Measurements from ENCODE around the gene MYL6.
"Not testable (repeated sequence)": the region's sequence is repeated elsewhere in the genome, so short reads cannot be mapped to it uniquely, and the experiment has no call there.

MYL6 gene

GRCh38 chr12:56143870-56144269 lies 14.3 kb upstream of the MYL6 start:
- Mint-ChIP-seq H3K27ac (no peak overlapping the region), H3K36me3 (peaks cover 38 to 47% of the 10 kb centered on the region in 2 donors), H3K4me1 (peaks cover 17 to 19% of the 10 kb centered on the region in 2 donors), H3K4me3 (no peak overlapping the region), H3K27me3 (no peaks in the 10 kb centered on the region), H3K9me3 (no peaks in the 10 kb centered on the region)
- no peak for ATAC-seq (replicated peaks)
- no peak for DNase-seq

- peaks cover 31 to 37% of the 10 kb centered on the region in 2 donors for H3K36me3 Mint-ChIP-seq
Observed at GRCh38 chr12:56145217-56145616, 12.9 kb upstream of the MYL6 start.

GRCh38 chr12:56146492-56147460 lies 11.4 kb upstream of the MYL6 start:
- no peaks in the 10 kb centered on the region for H3K9me3 Mint-ChIP-seq
- no peaks in the 10 kb centered on the region for H3K27me3 Mint-ChIP-seq
- DNase-seq (no peak), ATAC-seq (replicated peaks) (no peak)
- peaks cover 24 to 30% of the 10 kb centered on the region in 2 donors for H3K4me1 Mint-ChIP-seq
- H3K36me3 Mint-ChIP-seq = peaks cover 22 to 25% of the 10 kb centered on the region in 2 donors
- H3K4me3 Mint-ChIP-seq = no peak overlapping the region
- no peak overlapping the region for H3K27ac Mint-ChIP-seq

More at GRCh38 chr12:56145217-56145616, 12.9 kb upstream of the MYL6 start:
- Mint-ChIP-seq H3K4me3 (no peak overlapping the region), H3K4me1 (peaks cover 19 to 21% of the 10 kb centered on the region in 2 donors), H3K9me3 (no peaks in the 10 kb centered on the region), H3K27me3 (no peaks in the 10 kb centered on the region), H3K27ac (no peak overlapping the region)
- no peak for DNase-seq
- no peak for ATAC-seq (replicated peaks)

- Mint-ChIP-seq H3K27me3 (no peaks in the 10 kb centered on the region), H3K27ac (peak overlapping the region; percentile 79), H3K4me1 (peaks cover 25 to 51% of the 10 kb centered on the region in 2 donors), H3K36me3 (peaks cover 8 to 9% of the 10 kb centered on the region in 2 donors), H3K4me3 (peak overlapping the region in 1 of 2 donors; percentile 36), H3K9me3 (no peaks in the 10 kb centered on the region)
- no peak for ATAC-seq (replicated peaks)
- no peak for DNase-seq
Observed at GRCh38 chr12:56150563-56150962, 7.6 kb upstream of the MYL6 start.

GRCh38 chr12:56151672-56152131 lies 6.5 kb upstream of the MYL6 start:
- peak; percentile 81 to 82 for ATAC-seq (replicated peaks)
- H3K27me3 Mint-ChIP-seq = no peaks in the 10 kb centered on the region
- no peaks in the 10 kb centered on the region for H3K9me3 Mint-ChIP-seq
- peak; percentile 64 for DNase-seq
- peaks cover 10 to 11% of the 10 kb centered on the region in 2 donors for H3K36me3 Mint-ChIP-seq
- peak overlapping the region; percentile 97 for H3K27ac Mint-ChIP-seq
- peaks cover 25 to 54% of the 10 kb centered on the region in 2 donors for H3K4me1 Mint-ChIP-seq
- H3K4me3 Mint-ChIP-seq = peak overlapping the region; percentile 92 to 97

- H3K27me3 Mint-ChIP-seq = no peaks in the 10 kb centered on the region
- H3K4me3 Mint-ChIP-seq = peak within 1 kb of the TSS; percentile 92 to 97
- DNase-seq = peak; percentile 88
- peak; percentile 90 to 92 for ATAC-seq (replicated peaks)
- H3K4me1 Mint-ChIP-seq = peaks cover 25 to 57% of the 10 kb centered on the region in 2 donors
- H3K27ac Mint-ChIP-seq = peak within 1 kb of the TSS; percentile 97
- H3K9me3 Mint-ChIP-seq = no peaks in the 10 kb centered on the region
- peaks cover 10 to 11% of the 10 kb centered on the region in 2 donors for H3K36me3 Mint-ChIP-seq
Observed at GRCh38 chr12:56152132-56152755, 5.9 kb upstream of the MYL6 start, which contains the start of gene MYL6B. Gene MYL6B, plus strand, starts transcription at chr12:56152587. Its CDS starts 1,332 bp downstream, at chr12:56153919.

GRCh38 chr12:56152756-56153677 lies 5.1 kb upstream of the MYL6 start:
- Mint-ChIP-seq H3K36me3 (peaks cover 10 to 12% of the 10 kb centered on the region in 2 donors), H3K9me3 (no peaks in the 10 kb centered on the region), H3K27me3 (no peaks in the 10 kb centered on the region), H3K27ac (peak overlapping the region; percentile 97), H3K4me3 (peak overlapping the region; percentile 92 to 97), H3K4me1 (peaks cover 26 to 61% of the 10 kb centered on the region in 2 donors)
- ATAC-seq (replicated peaks) (no peak), DNase-seq (no peak)

GRCh38 chr12:56153678-56154065 lies 4.5 kb upstream of the MYL6 start:
- Mint-ChIP-seq H3K4me3 (peak overlapping the region; percentile 92 to 97), H3K9me3 (no peaks in the 10 kb centered on the region), H3K36me3 (peaks cover 14 to 18% of the 10 kb centered on the region in 2 donors), H3K27ac (peak overlapping the region; percentile 97), H3K4me1 (peaks cover 26 to 64% of the 10 kb centered on the region in 2 donors), H3K27me3 (no peaks in the 10 kb centered on the region)
- ATAC-seq (replicated peaks) (no peak), DNase-seq (no peak)

- peaks cover 20 to 25% of the 10 kb centered on the region in 2 donors for H3K36me3 Mint-ChIP-seq
- no peaks in the 10 kb centered on the region for H3K27me3 Mint-ChIP-seq
- no peak overlapping the region for H3K27ac Mint-ChIP-seq
- H3K4me3 Mint-ChIP-seq = no peak overlapping the region
- DNase-seq (no peak), ATAC-seq (replicated peaks) (no peak)
- H3K9me3 Mint-ChIP-seq = no peaks in the 10 kb centered on the region
- peaks cover 29 to 70% of the 10 kb centered on the region in 2 donors for H3K4me1 Mint-ChIP-seq
Observed at GRCh38 chr12:56154246-56154771, 3.9 kb upstream of the MYL6 start.

- DNase-seq (no peak), ATAC-seq (replicated peaks) (no peak)
- H3K4me1 Mint-ChIP-seq = peaks cover 30 to 75% of the 10 kb centered on the region in 2 donors
- H3K4me3 Mint-ChIP-seq = no peak overlapping the region
- H3K9me3 Mint-ChIP-seq = no peaks in the 10 kb centered on the region
- no peak overlapping the region for H3K27ac Mint-ChIP-seq
- peaks cover 24 to 30% of the 10 kb centered on the region in 2 donors for H3K36me3 Mint-ChIP-seq
- no peaks in the 10 kb centered on the region for H3K27me3 Mint-ChIP-seq
Observed at GRCh38 chr12:56154818-56155217, 3.3 kb upstream of the MYL6 start.

- Mint-ChIP-seq H3K9me3 (no peaks in the 10 kb centered on the region), H3K36me3 (peaks cover 30 to 35% of the 10 kb centered on the region in 2 donors), H3K27me3 (no peaks in the 10 kb centered on the region), H3K4me3 (peak overlapping the region; percentile 6 to 15), H3K27ac (peak overlapping the region; percentile 7), H3K4me1 (peaks cover 34 to 78% of the 10 kb centered on the region in 2 donors)
- DNase-seq (no peak), ATAC-seq (replicated peaks) (no peak)
Observed at GRCh38 chr12:56155256-56155845, 2.8 kb upstream of the MYL6 start.

GRCh38 chr12:56156464-56157200 lies 1.5 kb upstream of the MYL6 start:
- peaks cover 33 to 78% of the 10 kb centered on the region in 2 donors for H3K4me1 Mint-ChIP-seq
- H3K9me3 Mint-ChIP-seq; ATAC-seq (replicated peaks); H3K27me3 Mint-ChIP-seq; DNase-seq: not testable (repeated sequence)
- peak overlapping the region; percentile 91 to 97 for H3K4me3 Mint-ChIP-seq
- peak overlapping the region; percentile 99 for H3K27ac Mint-ChIP-seq
- peaks cover 42 to 47% of the 10 kb centered on the region in 2 donors for H3K36me3 Mint-ChIP-seq

Data from stimulated activated naive B cell treated with anti-CD40 and anti-IgM and Interleukin-4, amounts not matched to agents 10 μg/mL and 1 μg/mL and 100 μg/mL, for 72 hours (primary cell).